K562 (cell line): ENCODE data around the gene MYCBP2. TPM values are rescaled to one million over a fixed set of nuclear protein-coding genes. Genes with fewer than 3 reads are reported as not detected.

Source experiments
- ATAC-seq: fragments of 200-7000 bp; cut with Tn5 transposase; 3 replicates; pipeline ENCODE4 v1.9.1; 2020; ENCODE audit warnings: moderate library complexity
- BruUV-seq: library from RNA; stranded (reverse); fragments of 400-500 nt; replicated peaks from 2 replicates; lab custom pipeline; 2021; lab: Mats Ljungman, UMichigan
- CTCF ChIA-PET: fragments of 300-600 bp; formaldehyde crosslinking; extraction: SDS; loops from one replicate; lab custom pipeline; 2021; ENCODE audit warnings: low intra/inter-chr PET ratio; lab: Yijun Ruan, JAX
- POLR2A ChIA-PET: fragments of 300-600, 350-650 bp; sonication (Branson Sonifier 250); formaldehyde crosslinking; extraction: SDS; loops from one replicate; lab custom pipeline; 2021; ENCODE audit warnings: antibody characterized with exemption, inconsistent platforms; lab: Yijun Ruan, JAX
- DNase-seq, 4 experiments: peaks; one replicate each; pipeline versions ENCODE4 v3.0.0 to v3.0.0-alpha.2; 2011 to 2018; ENCODE audit warnings: low spot score in 3 of 4, mixed read lengths in 3 of 4; ENCODE audit errors: extremely low read depth in 1 of 4
- FAIRE-seq: peaks from 2 replicates; lab custom pipeline; 2011; peaks lifted over from hg19 to GRCh38; lab: Jason Lieb, UNC
- H2AFZ ChIP-seq: 2 replicates; pipeline ENCODE4 v1.6.0; 2011; ENCODE audit warnings: low read depth, low read length, control low read depth, inconsistent platforms
- H3K27ac ChIP-seq: fragments of 200-600 bp; 3 replicates; pipeline ENCODE4 v1.8.0; 2011; ENCODE audit warnings: low read depth, mild to moderate bottlenecking, control low read depth, inconsistent platforms, low read length, moderate library complexity, mixed read lengths; ENCODE audit errors: extremely low read depth
- H3K27me3 ChIP-seq, 2 experiments: fragments of 300-600 bp in 1 of 2; 2 replicates in 1 of 2; 3 replicates in 1 of 2; pipeline versions ENCODE4 v1.6.0 to v1.8.0; 2011; ENCODE audit warnings: inconsistent platforms in 2 of 2, low read length in 2 of 2, mild to moderate bottlenecking in 1 of 2, mixed read lengths in 1 of 2, moderate library complexity in 1 of 2; ENCODE audit not compliant: control insufficient read depth in 2 of 2, insufficient read depth in 2 of 2
- H3K36me3 ChIP-seq: fragments of 300-600 bp; 3 replicates; pipeline ENCODE4 v1.8.0; 2011; ENCODE audit warnings: mild to moderate bottlenecking, low read length, inconsistent platforms; ENCODE audit not compliant: control insufficient read depth, insufficient read depth
- H3K4me1 ChIP-seq, 2 experiments: fragments of 200-600 bp in 1 of 2; replicated peaks in 1 of 2; 2 replicates in 1 of 2; 3 replicates in 1 of 2; pipeline versions ENCODE4 v1.5.1 to v1.8.0; 2011; ENCODE audit warnings: inconsistent platforms in 2 of 2, low read length in 2 of 2, mild to moderate bottlenecking in 1 of 2, mixed read lengths in 1 of 2, moderate library complexity in 1 of 2; ENCODE audit not compliant: control insufficient read depth in 2 of 2, insufficient read depth in 2 of 2
- H3K4me2 ChIP-seq: 2 replicates; pipeline ENCODE4 v1.6.1; 2011; ENCODE audit warnings: low read length, control low read depth, inconsistent platforms, mixed read lengths; ENCODE audit not compliant: insufficient read depth
- H3K4me3 ChIP-seq: fragments of 200-600 bp; sonication (generic), shearing (Covaris generic); 2 replicates; pipeline ENCODE4 v1.5.1; 2016; ENCODE audit warnings: control low read depth, inconsistent platforms
- H3K79me2 ChIP-seq: fragments of 200-600 bp; 3 replicates; pipeline ENCODE4 v1.8.0; 2011; ENCODE audit warnings: low read length, inconsistent platforms; ENCODE audit not compliant: control insufficient read depth, insufficient read depth
- H3K9ac ChIP-seq, 2 experiments: 2 replicates each; pipeline versions ENCODE4 v1.6.0 to v1.6.1; 2011; ENCODE audit warnings: low read depth in 2 of 2, low read length in 2 of 2, control low read depth in 1 of 2, inconsistent platforms in 1 of 2, mild to moderate bottlenecking in 1 of 2, mixed read lengths in 1 of 2; ENCODE audit not compliant: insufficient read depth in 1 of 2
- H3K9me1 ChIP-seq: one replicate; pipeline ENCODE4 v1.6.0; 2011; ENCODE audit warnings: inconsistent platforms, mild to moderate bottlenecking, low read length, moderate library complexity; ENCODE audit not compliant: control insufficient read depth, insufficient read depth
- H3K9me3 ChIP-seq: replicated peaks from 2 replicates; pipeline ENCODE4 v1.5.1; 2011; ENCODE audit warnings: low read depth, low read length, inconsistent platforms; ENCODE audit not compliant: control insufficient read depth, insufficient read depth
- H4K20me1 ChIP-seq: replicated peaks from 2 replicates; pipeline ENCODE4 v1.6.1; 2011; ENCODE audit warnings: low read length, inconsistent platforms, mixed read lengths; ENCODE audit not compliant: control insufficient read depth, insufficient read depth
- CREB1 ChIP-seq, 2 experiments: sonication (generic) in 1 of 2; formaldehyde crosslinking in 1 of 2; IDR thresholded peaks; 2 replicates each; pipeline versions ENCODE4 v1.6.1 to v1.8.0; 2012 to 2022; ENCODE audit warnings: inconsistent platforms in 1 of 2, mild to moderate bottlenecking in 1 of 2, missing genetic modification reagents in 1 of 2, moderate library complexity in 1 of 2
- CREB5 ChIP-seq: fragments of 250-450 bp; sonication (Bioruptor Pico); IDR thresholded peaks from 2 replicates; pipeline ENCODE4 v1.5.0; 2020; ENCODE audit warnings: mild to moderate bottlenecking
- EZH2 ChIP-seq: IDR thresholded peaks from 2 replicates; pipeline ENCODE4 v1.6.1; 2012; ENCODE audit warnings: low read depth, mild to moderate bottlenecking, inconsistent platforms, low read length, borderline replicate concordance
- KDM2B ChIP-seq: fragments of 250-450 bp; sonication (Bioruptor Pico); IDR thresholded peaks from 2 replicates; pipeline ENCODE4 v1.8.0; 2021; ENCODE audit warnings: mild to moderate bottlenecking, moderate library complexity
- NFYB ChIP-seq: IDR thresholded peaks from 2 replicates; pipeline ENCODE4 v1.6.1; 2011; ENCODE audit warnings: mild to moderate bottlenecking, moderate library complexity; ENCODE audit not compliant: insufficient read length; ENCODE audit errors: extremely low read depth
- PCBP2 ChIP-seq: fragments of 200-400 bp; formaldehyde crosslinking; IDR thresholded peaks from 2 replicates; pipeline ENCODE4 v1.6.1; 2018; ENCODE audit warnings: low read length, low read depth, mild to moderate bottlenecking, moderate library complexity; ENCODE audit not compliant: poor library complexity, severe bottlenecking
- POLR3G ChIP-seq: IDR thresholded peaks from 2 replicates; pipeline ENCODE4 v1.6.1; 2011; ENCODE audit not compliant: insufficient read length, insufficient replicate concordance; ENCODE audit errors: extremely low read depth
- RAD51 ChIP-seq: fragments of 450-650 bp; IDR thresholded peaks from 2 replicates; pipeline ENCODE4 v1.7.1; 2016; ENCODE audit warnings: low read depth, mild to moderate bottlenecking, borderline replicate concordance
- SREBF1 ChIP-seq: fragments of 150-350 bp; IDR thresholded peaks from 2 replicates; pipeline ENCODE4 v1.6.1; 2014; ENCODE audit warnings: antibody characterized with exemption, low read depth, low read length, borderline replicate concordance
- ZKSCAN1 ChIP-seq: fragments of 150-350 bp; IDR thresholded peaks from 2 replicates; pipeline ENCODE4 v1.6.1; 2016; ENCODE audit warnings: low read depth, low read length
- ZNF212 ChIP-seq: fragments of 450-650 bp; formaldehyde crosslinking; IDR thresholded peaks from 2 replicates; pipeline ENCODE4 v1.4.0; 2020; ENCODE audit warnings: mild to moderate bottlenecking
- WGBS: fragments of 100-300 bp; shearing (Covaris generic); methylation state at CpG from one replicate; pipeline ENCODE4 v1.1.6; 2016; ENCODE audit warnings: low coverage, mixed read lengths; ENCODE audit not compliant: insufficient coverage; ENCODE audit errors: missing lambda C conversion rate; 5-methylcytosine and 5-hydroxymethylcytosine counted together
- in situ Hi-C: fragments of 300-500 bp; cut with MboI; formaldehyde crosslinking; loops from 4 replicates; pipeline ENCODE4 v1.15.0; 2018; ENCODE audit warnings: inconsistent platforms, mixed read lengths
- intact Hi-C: fragments of 100-400 bp; cut with micrococcal nuclease; formaldehyde crosslinking; loops from 2 replicates; pipeline ENCODE4 v1.14.2; 2022
- polyA plus RNA-seq, 8 experiments: library from polyadenylated mRNA; depleted of rRNA in 4 of 8; stranded (reverse) in 5 of 8; unstranded in 3 of 8; fragments of >200 nt; fragmentation: Nextera tagmentation in 2 of 8; fragmentation: Illumina TruSeq in 1 of 8; extraction: Ambion mirVana in 2 of 8; extraction: Trizol in 1 of 8; gene quantifications; 2 replicates each; pipeline versions ENCODE4 v1.2.1 to v1.2.3, GENCODE V29; 2011 to 2014; ENCODE audit warnings: inconsistent platforms in 1 of 8, missing spikeins in 1 of 8
- total RNA-seq, 7 experiments: library from RNA; depleted of rRNA in 6 of 7; stranded (reverse); fragments of >200 nt in 6 of 7; fragmentation: Illumina TruSeq in 2 of 7; extraction: Trizol in 2 of 7; gene quantifications; 2 replicates each; pipeline versions ENCODE4 v1.2.1 to v1.2.3, GENCODE V29; 2011 to 2021; ENCODE audit warnings: low replicate concordance in 1 of 7
- TF ChIP-seq, protein P1 (sequence below), 2 experiments: fragments of 200-800 bp in 1 of 2; sonication (Bioruptor generic) in 1 of 2; sonication (generic) in 1 of 2; formaldehyde crosslinking in 1 of 2; IDR thresholded peaks in 1 of 2; conservative IDR thresholded peaks in 1 of 2; 2 replicates each; pipeline versions ENCODE4 v1.5.0 to v1.6.1; 2016 to 2020; ENCODE audit warnings: missing compliant biosample characterization in 1 of 2, missing genetic modification characterization in 1 of 2, missing genetic modification reagents in 1 of 2
- TF ChIP-seq, protein P2 (sequence below), 2 experiments: fragments of 450-650 bp; conservative IDR thresholded peaks; 2 replicates each; pipeline ENCODE4 v1.6.1; 2017; ENCODE audit warnings: mild to moderate bottlenecking in 2 of 2, moderate library complexity in 2 of 2

Gene MYCBP2
- total and polyA plus RNA-seq, 9 of the 15 experiments (the other 6 are each of a cell fraction or from before 2014, with no cell fraction given): 13.2 to 47.2 (median 28.9) TPM

DNA sequence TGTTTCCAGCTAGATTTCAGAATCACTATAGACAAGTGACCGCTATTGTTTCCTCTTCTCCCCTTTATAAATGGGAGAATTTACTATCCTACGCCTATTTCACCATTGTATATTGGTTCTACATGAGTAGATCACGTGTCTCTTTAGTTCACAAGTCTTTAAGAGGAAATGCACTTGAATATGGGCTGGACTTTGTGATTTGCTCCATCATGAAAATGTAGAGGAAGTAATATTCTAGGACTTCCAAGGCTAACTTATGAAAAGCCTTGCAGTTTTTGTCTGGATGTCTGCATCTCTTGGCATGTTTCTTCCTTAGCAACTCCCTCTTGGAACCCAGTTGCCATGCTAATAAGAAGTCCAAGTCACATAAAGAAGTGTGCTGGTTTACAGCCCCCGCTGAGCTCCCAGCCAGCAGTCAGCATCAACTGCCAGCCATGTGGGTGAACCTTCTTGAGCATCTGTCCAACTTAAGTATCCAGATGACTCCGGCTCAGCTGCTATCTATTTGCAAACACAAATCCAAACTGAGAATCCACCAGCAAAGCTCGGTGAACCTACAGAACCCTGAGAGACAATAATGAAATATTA lies 295.1 kb downstream of the MYCBP2 start:
- no peak overlapping the region for H2AFZ ChIP-seq
- in situ Hi-C loops: no loop called here
- no peak overlapping the region for H3K9ac ChIP-seq
- H4K20me1 ChIP-seq: no peaks in the 10 kb centered on the region
- H3K9me3 ChIP-seq: no peaks in the 10 kb centered on the region
- H3K36me3 ChIP-seq: no peaks in the 10 kb centered on the region
- no peak overlapping the region for H3K27ac ChIP-seq
- no TSS peak for BruUV-seq
- no peak overlapping the region for H3K4me2 ChIP-seq
- intact Hi-C loops: no loop called here
- ATAC-seq: no peak
- peaks cover 0 to 6% of the 10 kb centered on the region in 2 experiments; a peak in 1 of 5 replicates for H3K4me1 ChIP-seq
- no peaks in the 10 kb centered on the region for H3K9me1 ChIP-seq
- ChIA-PET POLR2A (no interaction called here), CTCF (no interaction called here)
- TF ChIP-seq RAD51: no peak
- TF ChIP-seq, protein P1, sequence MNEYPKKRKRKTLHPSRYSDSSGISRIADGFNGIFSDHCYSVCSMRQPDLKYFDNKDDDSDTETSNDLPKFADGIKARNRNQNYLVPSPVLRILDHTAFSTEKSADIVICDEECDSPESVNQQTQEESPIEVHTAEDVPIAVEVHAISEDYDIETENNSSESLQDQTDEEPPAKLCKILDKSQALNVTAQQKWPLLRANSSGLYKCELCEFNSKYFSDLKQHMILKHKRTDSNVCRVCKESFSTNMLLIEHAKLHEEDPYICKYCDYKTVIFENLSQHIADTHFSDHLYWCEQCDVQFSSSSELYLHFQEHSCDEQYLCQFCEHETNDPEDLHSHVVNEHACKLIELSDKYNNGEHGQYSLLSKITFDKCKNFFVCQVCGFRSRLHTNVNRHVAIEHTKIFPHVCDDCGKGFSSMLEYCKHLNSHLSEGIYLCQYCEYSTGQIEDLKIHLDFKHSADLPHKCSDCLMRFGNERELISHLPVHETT (CRISPR knock-in tag; conservative IDR thresholded peaks at IDR 0.05 in 1 of 2, IDR thresholded peaks at IDR 0.05 in 1 of 2): no peak
- TF ChIP-seq PCBP2: no peak
- no peak for TF ChIP-seq EZH2
- TF ChIP-seq ZKSCAN1: no peak
- no peak for TF ChIP-seq ZNF212 (CRISPR knock-in tag)
- TF ChIP-seq, protein P2, sequence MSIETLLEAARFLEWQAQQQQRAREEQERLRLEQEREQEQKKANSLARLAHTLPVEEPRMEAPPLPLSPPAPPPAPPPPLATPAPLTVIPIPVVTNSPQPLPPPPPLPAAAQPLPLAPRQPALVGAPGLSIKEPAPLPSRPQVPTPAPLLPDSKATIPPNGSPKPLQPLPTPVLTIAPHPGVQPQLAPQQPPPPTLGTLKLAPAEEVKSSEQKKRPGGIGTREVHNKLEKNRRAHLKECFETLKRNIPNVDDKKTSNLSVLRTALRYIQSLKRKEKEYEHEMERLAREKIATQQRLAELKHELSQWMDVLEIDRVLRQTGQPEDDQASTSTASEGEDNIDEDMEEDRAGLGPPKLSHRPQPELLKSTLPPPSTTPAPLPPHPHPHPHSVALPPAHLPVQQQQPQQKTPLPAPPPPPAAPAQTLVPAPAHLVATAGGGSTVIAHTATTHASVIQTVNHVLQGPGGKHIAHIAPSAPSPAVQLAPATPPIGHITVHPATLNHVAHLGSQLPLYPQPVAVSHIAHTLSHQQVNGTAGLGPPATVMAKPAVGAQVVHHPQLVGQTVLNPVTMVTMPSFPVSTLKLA (conservative IDR thresholded peaks at IDR 0.05): no peak
- TF ChIP-seq CREB5 (CRISPR knock-in tag): no peak
- no peak for TF ChIP-seq NFYB
- no peak for TF ChIP-seq KDM2B (CRISPR knock-in tag)
- TF ChIP-seq SREBF1: no peak
- no peak for TF ChIP-seq CREB1 (IDR thresholded peaks at IDR 0.05)
- no peak for TF ChIP-seq CREB1 (CRISPR knock-in tag; IDR thresholded peaks at IDR 0.05)
- TF ChIP-seq POLR3G: no peak
- DNase-seq: no peak
- no peaks in the 10 kb centered on the region for H3K27me3 ChIP-seq
- WGBS: 40% methylated on average over 6 of the region's 6 CpGs
- FAIRE-seq: no peak
- H3K79me2 ChIP-seq: no peaks in the 10 kb centered on the region; the same call in 2 of the 3 replicates
- H3K4me3 ChIP-seq: no peak overlapping the region
